Lower lobe of right lung (tissue), 2 donors: ENCODE data around the gene PRSS33. TPM values are rescaled to one million over a fixed set of nuclear protein-coding genes. Genes with fewer than 3 reads are reported as not detected.

ENCODE experiments used
- ATAC-seq, 2 donors: fragments of 200-7000 bp; cut with Tn5 transposase; one replicate each; pipeline ENCODE4 v1.9.1; 2020 to 2022; ENCODE audit warnings: mild to moderate bottlenecking in 2 of 2, moderate library complexity in 2 of 2
- DNase-seq: peaks from one replicate; pipeline ENCODE4 v3.0.0-alpha.2; 2020
- H3K27ac ChIP-seq: fragments of 200-600 bp; one replicate; pipeline ENCODE4 v1.8.0; 2022
- H3K27me3 ChIP-seq: fragments of 200-600 bp; one replicate; pipeline ENCODE4 v1.8.0; 2022; ENCODE audit warnings: low read depth
- H3K36me3 ChIP-seq: fragments of 200-600 bp; one replicate; pipeline ENCODE4 v1.8.0; 2022; ENCODE audit warnings: mild to moderate bottlenecking
- H3K4me1 ChIP-seq: fragments of 200-600 bp; one replicate; pipeline ENCODE4 v1.8.0; 2022
- H3K4me3 ChIP-seq: fragments of 200-600 bp; one replicate; pipeline ENCODE4 v1.8.0; 2022; ENCODE audit warnings: mild to moderate bottlenecking
- H3K9me3 ChIP-seq: fragments of 200-600 bp; one replicate; pipeline ENCODE4 v1.8.0; 2022
- intact Hi-C: fragments of 100-400 bp; cut with DNase I; formaldehyde crosslinking; loops from one replicate; pipeline ENCODE4 v1.11.0; 2022
- total RNA-seq: library from RNA; stranded (reverse); fragmentation: NEBNext Ultra II Directional; extraction: Animal tissue kit (Norgen Biotek cat#: 25700); gene quantifications from one replicate; pipeline ENCODE4 v1.2.1, GENCODE V29; 2021
- TF ChIP-seq, protein P1 (sequence below): fragments of 200-600 bp; IDR thresholded peaks from one replicate; pipeline ENCODE4 v1.8.0; 2022; ENCODE audit warnings: antibody characterized with exemption, mild to moderate bottlenecking
- donor health status: DM: no; HTN: yes; CAD: no; lungs with severe emphysema.

PRSS33 gene
- total RNA-seq, 1 donor from 2014 or later = not detected

DNA sequence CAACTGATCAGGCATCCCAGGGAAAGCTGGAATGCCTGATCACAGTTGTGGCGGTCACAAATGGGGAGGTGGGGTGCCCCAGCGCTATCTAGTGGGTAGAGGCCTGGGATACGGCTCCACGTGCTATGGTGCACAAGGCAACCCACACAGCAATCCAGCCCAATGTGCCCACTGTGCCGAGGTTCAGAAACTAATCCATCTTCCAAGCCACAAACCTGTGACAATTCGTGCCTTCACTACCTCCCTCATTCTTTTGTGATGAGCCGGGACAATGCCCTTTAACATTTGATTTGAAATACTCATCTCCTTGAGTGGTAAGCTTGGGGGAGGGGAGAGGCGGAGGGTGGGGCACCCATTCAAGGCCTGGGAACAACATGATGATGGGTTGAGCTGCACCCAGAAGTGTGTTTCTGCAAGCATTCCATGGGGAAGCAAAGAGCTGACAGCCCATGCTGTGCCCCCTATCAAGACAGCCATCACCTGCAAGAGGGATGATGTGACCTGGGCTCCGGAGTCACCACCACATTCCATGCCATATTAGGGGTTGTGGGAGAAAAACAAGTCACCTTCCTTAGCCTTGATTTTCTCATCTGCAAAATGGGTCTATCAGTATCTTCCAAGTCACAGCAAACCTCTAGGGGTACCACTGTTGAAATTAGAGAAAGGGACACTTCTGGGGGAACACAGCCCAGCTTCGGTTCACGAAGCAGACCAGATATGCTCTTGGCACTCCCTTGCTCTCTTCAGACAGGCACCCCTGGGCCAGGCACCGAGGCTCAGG is 14.0 kb downstream of the PRSS33 start:
- no peak overlapping the region for H3K27ac ChIP-seq
- TF ChIP-seq, protein P1, sequence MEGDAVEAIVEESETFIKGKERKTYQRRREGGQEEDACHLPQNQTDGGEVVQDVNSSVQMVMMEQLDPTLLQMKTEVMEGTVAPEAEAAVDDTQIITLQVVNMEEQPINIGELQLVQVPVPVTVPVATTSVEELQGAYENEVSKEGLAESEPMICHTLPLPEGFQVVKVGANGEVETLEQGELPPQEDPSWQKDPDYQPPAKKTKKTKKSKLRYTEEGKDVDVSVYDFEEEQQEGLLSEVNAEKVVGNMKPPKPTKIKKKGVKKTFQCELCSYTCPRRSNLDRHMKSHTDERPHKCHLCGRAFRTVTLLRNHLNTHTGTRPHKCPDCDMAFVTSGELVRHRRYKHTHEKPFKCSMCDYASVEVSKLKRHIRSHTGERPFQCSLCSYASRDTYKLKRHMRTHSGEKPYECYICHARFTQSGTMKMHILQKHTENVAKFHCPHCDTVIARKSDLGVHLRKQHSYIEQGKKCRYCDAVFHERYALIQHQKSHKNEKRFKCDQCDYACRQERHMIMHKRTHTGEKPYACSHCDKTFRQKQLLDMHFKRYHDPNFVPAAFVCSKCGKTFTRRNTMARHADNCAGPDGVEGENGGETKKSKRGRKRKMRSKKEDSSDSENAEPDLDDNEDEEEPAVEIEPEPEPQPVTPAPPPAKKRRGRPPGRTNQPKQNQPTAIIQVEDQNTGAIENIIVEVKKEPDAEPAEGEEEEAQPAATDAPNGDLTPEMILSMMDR = no peak
- H3K27me3 ChIP-seq = no peaks in the 10 kb centered on the region
- ATAC-seq (no peak), DNase-seq (peak; percentile 20)
- H3K36me3 ChIP-seq = peaks cover 67% of the 10 kb centered on the region
- H3K4me3 ChIP-seq = no peak overlapping the region
- peaks cover 26% of the 10 kb centered on the region for H3K4me1 ChIP-seq
- H3K9me3 ChIP-seq = no peaks in the 10 kb centered on the region
- intact Hi-C loops = no loop called here

- Histone ChIP-seq H3K9me3 (no peaks in the 10 kb centered on the region), H3K27ac (no peak overlapping the region), H3K4me3 (no peak overlapping the region), H3K27me3 (no peaks in the 10 kb centered on the region), H3K4me1 (peaks cover 23% of the 10 kb centered on the region), H3K36me3 (peaks cover 83% of the 10 kb centered on the region)
- TF ChIP-seq, protein P1 = no peak
- DNase-seq (peak; percentile 35), ATAC-seq (no peak)
- intact Hi-C loops = no loop called here
These were observed 15.6 kb downstream of the PRSS33 start for GRCh38 chr16:2771496-2772402.

DNA sequence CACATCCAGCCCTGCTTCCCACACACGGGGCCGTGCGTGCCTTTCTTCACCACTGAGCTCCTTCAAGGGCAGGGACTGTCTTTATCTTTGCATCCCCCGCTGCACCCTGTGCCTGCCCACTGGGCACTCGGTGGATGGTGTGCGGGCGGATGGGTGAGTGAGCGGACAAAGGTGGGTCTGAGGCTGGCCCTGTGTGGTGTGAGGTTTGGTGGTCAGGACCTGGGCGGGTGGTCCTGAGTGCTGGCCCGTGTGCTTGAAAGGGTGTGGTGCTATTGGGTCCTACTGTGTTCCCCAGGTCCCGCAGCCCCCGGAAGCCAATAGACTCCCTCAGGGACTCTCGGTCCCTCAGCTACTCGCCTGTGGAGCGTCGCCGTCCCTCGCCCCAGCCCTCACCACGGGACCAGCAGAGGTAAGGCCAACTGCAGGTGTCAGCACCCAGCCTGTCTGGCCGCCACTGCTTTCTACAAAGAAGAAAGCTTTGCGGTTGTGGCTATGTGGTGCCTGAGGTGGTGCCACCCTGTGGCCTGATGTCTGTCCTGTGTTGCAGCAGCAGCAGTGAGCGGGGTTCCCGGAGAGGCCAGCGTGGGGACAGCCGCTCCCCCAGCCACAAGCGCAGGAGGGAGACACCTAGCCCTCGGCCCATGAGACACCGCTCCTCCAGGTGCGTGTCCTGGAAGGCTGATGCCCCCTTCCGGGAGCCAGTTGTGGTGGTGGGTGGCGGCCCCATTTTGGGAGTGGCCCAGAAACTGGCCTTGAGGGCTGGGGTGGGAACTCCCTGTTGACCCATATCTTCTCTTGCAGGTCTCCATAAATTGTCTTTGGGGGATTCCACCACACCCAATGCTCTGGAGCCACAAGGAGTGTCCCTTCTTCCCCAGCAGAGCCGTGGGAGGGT is 17.1 kb downstream of the PRSS33 start:
- H3K27ac ChIP-seq = peak overlapping the region; percentile 31
- H3K4me3 ChIP-seq = no peak overlapping the region
- intact Hi-C loops = no loop called here
- H3K36me3 ChIP-seq = peaks cover 97% of the 10 kb centered on the region
- H3K27me3 ChIP-seq = no peaks in the 10 kb centered on the region
- H3K4me1 ChIP-seq = peaks cover 12% of the 10 kb centered on the region
- ATAC-seq (peak; percentile 6 to 8), DNase-seq (peak; percentile 45)
- TF ChIP-seq, protein P1 = no peak
- H3K9me3 ChIP-seq = no peaks in the 10 kb centered on the region

DNA sequence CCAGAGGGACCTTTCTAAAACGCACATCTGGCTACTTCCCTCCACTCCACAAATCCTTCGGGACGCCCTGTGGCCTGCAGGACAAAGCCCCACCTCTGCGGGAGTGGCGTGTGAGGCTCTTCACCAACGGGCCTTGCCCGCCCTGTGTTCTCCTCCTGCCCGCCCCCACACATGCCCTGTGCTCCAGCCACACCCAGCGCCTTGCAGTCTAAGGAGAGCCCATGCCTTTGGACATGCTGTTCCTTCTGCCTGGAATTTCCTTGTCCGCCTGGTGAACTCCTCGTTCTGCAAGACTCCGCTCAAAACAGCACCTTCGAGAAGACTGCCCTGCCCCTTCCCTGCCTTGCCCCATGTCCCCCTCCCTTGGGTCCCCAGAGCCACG is 17.7 kb downstream of the PRSS33 start:
- peak; percentile 55 to 80 for ATAC-seq
- peak; percentile 64 for DNase-seq
- Histone ChIP-seq H3K9me3 (no peaks in the 10 kb centered on the region), H3K4me3 (no peak overlapping the region), H3K27ac (no peak overlapping the region), H3K36me3 (peaks cover 97% of the 10 kb centered on the region), H3K27me3 (no peaks in the 10 kb centered on the region), H3K4me1 (peaks cover 6% of the 10 kb centered on the region)
- intact Hi-C loops = no loop called here
- TF ChIP-seq, protein P1 = no peak

- H3K36me3 ChIP-seq = peaks cover 97% of the 10 kb centered on the region
- H3K4me1 ChIP-seq = peaks cover 6% of the 10 kb centered on the region
- DNase-seq (peak; percentile 30), ATAC-seq (no peak)
- TF ChIP-seq, protein P1 = no peak
- H3K9me3 ChIP-seq = no peaks in the 10 kb centered on the region
- H3K27ac ChIP-seq = no peak overlapping the region
- no peak overlapping the region for H3K4me3 ChIP-seq
- H3K27me3 ChIP-seq = no peaks in the 10 kb centered on the region
- intact Hi-C loops = no loop called here
These were observed 18.2 kb downstream of the PRSS33 start for GRCh38 chr16:2769100-2769529.
